ENCODE measurements around the gene ZNF182.

DNA sequence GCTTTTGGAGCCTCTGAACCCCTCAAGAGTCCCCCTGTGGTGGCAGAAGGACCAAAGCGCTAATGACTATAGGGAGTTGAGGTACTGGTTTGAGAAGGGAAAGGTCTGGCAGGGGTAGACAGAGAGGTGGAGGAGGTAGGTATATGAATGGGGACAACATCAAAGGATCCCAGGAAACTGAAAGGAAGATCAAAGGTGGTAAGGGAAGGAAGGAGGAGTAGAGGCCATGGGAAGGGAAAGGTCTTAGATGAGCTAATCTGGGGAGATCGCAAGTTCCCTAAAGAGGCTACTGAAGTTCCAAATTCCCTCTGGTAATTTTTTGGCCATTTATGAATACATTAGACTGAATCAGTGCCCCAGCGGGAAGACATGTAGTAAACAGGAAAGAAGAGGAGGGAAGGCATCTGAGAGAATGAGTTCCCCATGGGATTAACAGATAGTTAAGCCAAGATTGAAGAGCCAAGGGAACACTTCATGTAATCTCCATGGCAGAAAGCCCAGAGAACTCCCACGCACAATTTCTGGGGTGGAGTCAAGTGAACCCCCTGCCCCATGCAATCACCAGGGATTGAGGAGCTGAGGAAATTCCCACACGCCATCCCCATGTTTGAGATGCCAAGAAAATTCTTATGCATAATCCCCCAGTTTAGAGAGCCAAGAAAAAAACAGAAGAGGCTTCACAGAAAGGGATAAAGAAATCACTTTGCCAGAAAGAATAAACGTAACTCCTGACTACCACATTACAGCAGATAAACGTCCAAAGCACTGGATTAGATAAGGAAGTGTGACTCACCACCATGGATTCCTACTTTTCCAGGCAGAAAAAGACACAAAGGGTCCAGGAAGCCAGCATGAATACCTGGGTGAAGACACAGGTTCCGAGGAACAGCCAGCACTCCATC, 41.9 kb upstream of the ZNF182 start:
- TF ChIP-seq POLR2AphosphoS5 (IDR thresholded peaks at IDR 0.05) (no peak), CTCF (IDR thresholded peaks at IDR 0.05) (no peak)

Data from transverse colon (tissue), 4 donors.